Activated CD8-positive, alpha-beta memory T cell treated with anti-CD3 and anti-CD28 coated beads, Interleukin-2, amount 50 U/mL, for 4 hours (primary cell): ENCODE results near the gene ELK3.

Source experiments
- DNase-seq: peaks from one replicate; pipeline ENCODE4 v3.0.0-alpha.2; 2020

The ELK3 gene

DNA sequence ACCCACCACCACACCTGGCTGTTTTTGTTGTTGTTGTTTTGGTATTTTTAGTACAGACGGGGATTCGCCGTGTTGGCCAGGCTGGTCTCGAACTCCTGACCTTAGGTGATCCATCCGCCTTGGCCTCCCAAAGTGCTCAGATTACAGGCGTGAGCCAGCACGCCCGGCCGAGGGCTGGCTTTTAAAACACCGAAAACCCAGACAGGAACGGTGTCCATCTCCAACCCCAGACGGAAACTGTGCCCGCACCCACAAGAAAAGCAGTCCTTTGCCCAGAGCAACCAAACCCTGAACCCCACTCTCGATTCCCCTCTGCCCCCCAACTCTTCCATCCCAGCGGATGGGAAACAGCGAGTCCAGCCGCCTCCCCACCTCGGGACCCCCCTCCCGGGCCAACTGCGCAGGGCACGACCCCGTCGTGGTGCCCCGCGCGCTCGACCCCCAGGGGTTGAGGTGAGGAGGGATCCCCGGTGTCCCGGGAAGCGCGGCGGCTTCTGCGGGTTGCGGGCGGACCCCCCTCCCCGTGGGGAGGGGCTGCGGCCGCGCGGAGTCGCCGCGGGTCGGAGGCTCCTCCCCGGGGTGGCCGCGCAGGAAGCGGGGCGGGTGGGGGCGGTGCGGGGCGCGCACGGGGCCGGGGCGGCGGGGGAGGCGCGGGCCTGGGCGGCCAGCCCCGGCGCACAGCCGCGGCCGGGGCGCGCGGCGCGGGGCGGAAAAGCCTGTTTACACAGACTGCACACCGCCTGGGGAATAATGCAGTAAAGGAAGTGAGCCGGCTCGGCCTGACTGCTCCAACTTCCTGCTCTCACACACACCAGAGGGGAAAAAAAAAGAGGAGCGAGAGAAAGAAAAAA, at the start of gene ELK3:
Gene ELK3, plus strand, starts transcription at position 651 of the 851 bp plus-strand sequence.
- peak; percentile 57 for DNase-seq

GRCh38 chr12:96146747-96147146, 47.4 kb upstream of the ELK3 start:
- no peak for DNase-seq

- no peak for DNase-seq
Measured at GRCh38 chr12:96150442-96150841, 43.7 kb upstream of the ELK3 start.

DNA sequence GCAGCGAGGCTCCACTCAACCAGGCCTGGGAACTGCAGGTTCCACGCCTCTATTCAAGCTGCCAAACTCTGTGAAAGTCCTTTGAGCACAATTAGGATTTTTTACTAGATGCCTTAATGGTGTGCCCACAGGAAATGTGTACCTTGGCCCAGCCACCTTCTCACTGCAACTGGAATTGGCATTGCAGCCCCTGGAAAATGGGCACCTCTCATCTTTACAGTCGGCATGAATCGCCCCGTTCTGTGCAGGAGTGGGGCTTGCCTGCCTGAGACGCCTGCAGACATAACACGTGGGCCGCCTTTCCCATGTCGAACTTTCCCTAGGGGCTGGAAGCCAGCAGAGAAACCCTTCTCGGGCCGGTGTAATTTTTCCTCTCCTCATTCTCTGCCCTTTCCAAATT, 42.0 kb upstream of the ELK3 start:
- DNase-seq = no peak

GRCh38 chr12:96153131-96153725, 40.9 kb upstream of the ELK3 start:
- DNase-seq = no peak

DNA sequence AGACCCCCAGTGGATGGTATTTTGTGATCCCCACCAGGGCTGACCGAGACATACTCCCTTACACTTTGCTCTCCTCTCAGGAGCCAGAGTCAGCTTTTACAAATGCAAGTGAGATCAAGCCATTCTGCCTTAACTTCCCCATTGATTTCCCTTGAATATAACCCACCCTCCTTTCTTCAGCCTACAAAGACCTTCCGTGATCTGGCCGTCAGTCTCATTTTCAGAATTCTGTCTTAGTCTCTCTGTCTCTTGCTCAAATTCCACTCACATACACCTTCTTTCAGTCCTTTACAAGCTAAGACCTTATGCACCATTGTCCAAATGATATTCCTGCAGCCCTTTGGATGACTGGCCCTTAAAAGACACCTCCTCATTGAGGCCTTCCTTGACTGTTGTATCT, 39.0 kb upstream of the ELK3 start:
- DNase-seq = no peak

GRCh38 chr12:96155781-96156180, 38.4 kb upstream of the ELK3 start:
- no peak for DNase-seq

DNA sequence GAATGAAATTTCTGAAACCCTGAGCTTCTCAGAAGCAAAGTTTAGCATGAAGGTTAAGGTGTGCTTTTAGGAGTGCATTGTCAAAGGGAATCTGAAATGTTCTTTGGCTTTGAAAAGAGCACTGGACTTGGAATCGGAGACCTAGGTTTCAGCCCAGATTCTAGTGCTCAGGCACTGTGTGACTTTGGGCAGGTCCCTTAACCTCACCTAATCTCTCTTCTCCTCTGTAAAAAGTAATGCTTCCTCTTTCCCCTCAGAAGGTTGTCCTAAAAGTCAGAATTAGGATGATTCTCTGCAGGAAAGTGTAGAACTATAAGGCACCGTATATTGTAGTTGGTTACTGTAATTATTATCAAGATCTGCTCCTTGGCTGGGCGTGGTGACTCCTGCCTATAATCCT, 38.0 kb upstream of the ELK3 start:
- no peak for DNase-seq

- no peak for DNase-seq
Measured at GRCh38 chr12:96157427-96157826, 36.7 kb upstream of the ELK3 start.

DNA sequence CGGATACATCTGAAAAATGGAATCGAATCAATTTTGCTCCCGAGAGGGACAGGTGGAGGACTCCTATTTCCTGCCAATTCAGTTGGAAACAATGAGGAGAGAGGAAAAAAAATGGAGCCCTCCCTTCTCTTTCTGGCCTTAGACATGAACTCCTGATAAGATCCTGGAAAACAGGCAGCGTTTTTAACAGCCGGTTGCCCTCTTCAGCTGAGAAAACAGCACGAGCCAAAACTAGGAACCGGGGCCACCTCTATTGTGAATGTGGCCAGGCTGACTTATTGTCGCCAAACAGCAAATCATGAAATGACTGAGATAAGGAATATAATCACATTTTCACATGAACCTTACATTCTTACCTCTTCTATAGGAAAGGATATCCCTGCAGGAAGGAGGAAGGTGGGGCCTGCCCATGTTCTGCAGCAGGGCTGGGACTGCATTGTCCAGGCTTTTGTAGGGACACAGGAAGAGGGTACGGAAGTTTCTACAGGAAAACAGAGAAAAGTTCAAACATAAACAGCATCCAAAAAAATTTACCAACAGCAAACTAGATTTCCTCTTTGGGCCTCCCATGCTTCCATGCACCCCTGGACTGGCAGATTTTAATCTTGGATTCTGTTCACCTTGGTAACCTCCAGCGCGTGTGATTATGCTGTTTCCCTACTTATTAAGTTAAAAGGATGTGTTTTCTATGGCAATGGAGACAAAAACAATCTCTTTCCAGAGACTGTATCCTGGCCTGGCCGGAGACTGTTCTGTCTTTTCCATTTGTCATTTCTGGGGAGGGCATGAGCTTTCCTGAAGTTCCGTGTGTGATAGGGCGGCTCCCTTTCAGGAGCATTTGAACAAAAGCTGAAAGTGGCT, 29.0 kb upstream of the ELK3 start:
- no peak for DNase-seq

DNA sequence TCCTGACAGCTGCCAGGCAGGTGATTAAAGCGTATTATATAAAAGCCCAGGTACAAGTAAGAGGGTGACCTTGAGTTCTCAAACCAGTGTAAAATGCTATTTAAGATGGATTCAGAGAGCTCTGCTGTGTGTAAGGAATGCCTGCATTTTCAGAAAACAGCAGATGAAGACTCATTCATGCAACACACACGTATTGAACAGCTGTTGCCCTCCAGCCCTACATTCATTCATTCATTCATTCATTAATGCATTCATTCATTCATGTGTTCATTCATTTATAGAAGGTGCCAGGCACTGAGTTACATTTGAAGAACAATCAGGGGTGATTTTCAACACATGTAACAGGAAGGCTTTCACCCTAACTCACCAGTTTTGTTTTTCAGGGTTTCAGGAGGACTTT, 27.4 kb upstream of the ELK3 start:
- no peak for DNase-seq

GRCh38 chr12:96167492-96167891, 26.7 kb upstream of the ELK3 start:
- DNase-seq = no peak

- DNase-seq = no peak
Measured at GRCh38 chr12:96170328-96170727, 23.8 kb upstream of the ELK3 start.

DNA sequence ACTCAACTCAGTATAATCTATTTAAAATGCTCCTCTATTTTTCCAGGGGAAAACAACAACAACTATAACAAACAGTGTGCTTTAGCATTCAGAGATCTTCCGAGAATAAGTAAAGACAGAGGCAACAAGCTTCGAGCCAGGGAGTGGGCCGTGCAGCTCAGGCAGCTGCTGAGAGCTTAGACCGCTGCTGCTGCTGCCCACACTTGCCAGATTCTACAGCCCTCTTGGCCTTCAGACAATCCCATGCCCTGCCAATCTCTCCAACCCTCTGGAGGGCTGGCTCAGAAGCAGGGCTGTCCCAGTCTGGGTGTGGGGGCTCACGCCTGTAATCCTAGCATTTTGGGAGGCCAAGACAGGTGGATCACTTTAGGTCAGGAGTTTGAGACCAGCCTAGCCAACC, 23.4 kb upstream of the ELK3 start:
- DNase-seq = no peak

- DNase-seq = no peak
Measured at GRCh38 chr12:96171905-96172304, 22.3 kb upstream of the ELK3 start.

- no peak for DNase-seq
Measured at GRCh38 chr12:96172981-96173380, 21.2 kb upstream of the ELK3 start.

DNA sequence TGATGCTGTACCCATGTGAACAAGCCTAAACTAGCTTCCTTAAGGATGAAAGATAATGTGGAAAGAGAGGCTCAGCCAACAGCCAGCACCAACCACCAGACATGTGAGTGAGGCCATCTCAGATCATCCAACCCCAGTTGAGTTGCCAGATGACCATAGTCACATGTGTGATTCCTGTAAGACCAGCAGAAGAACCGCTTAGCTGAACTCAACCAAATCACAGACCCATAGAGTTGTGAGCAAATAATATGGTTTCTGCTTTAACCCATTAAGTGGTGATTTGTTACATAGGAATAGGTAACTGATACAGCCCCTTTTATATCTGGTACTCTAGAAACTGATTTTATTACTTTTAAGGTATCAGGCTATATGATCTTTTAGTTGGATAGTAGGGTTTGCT, 17.6 kb upstream of the ELK3 start:
- no peak for DNase-seq

GRCh38 chr12:96177013-96177412, 17.2 kb upstream of the ELK3 start:
- peak; percentile 47 for DNase-seq

DNA sequence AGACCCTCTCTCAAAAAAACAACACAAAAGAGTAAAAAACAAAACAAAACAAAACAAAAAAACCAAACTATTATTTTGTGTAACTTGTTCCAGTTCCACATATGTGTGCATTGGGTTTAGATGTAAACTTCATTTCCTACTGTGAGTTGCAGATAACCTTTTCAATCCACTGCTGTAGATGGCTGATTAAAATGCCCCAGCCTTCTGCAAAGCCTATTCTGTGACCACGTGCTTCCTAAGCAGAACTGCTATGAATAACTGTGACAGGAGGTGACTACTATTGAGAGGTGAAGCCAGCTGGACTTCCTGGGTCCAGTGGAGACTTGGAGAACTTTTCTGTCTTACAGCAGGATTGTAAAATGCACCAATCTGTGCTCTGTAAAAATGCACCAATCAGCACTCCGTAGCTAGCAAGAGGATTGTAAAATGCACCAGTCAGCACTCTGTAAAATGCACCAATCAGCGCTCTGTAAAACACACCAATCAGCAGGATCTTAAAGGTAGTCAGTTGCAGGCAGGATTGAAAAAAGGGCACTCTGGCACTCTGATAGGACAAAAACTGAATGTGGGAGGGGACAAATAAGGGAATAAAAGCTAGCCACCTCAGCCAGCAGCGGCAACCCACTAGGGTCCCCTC, 10.3 kb upstream of the ELK3 start:
- no peak for DNase-seq

GRCh38 chr12:96185914-96186313, 8.3 kb upstream of the ELK3 start:
- no peak for DNase-seq

DNA sequence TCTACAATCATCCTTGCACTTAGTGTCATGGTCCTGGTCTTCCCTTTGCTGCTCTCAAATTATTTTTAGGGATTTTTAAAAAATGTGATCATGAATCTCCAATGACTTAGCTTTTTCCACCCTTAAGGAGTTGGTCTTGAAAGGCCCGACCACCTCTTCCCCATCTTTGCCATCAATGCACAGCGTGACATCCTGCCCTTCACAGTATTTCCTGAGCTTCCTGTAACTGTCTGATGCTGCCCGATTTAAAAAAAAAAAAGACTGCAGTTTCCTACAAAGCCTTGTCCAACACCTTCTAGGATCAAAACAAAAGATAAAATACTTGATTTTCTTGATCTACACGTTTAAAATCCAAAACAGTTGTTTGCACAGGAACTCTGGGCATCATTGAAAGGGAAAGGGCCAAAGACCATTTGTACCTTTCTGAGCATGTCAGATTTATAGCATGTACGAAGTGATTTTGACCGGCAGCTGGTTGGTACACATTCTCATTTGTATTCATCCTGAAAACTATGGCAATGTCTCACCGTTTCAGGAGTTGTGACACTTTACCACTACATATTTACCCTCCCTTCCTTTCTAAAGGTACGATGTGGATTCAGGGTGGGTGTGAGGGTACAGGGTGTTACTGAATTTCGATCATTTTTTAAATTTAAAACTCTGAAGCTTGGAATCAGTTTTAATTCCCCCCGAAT, 7.4 kb upstream of the ELK3 start:
- DNase-seq = no peak

- no peak for DNase-seq
Measured at GRCh38 chr12:96187956-96188355, 6.2 kb upstream of the ELK3 start.

DNA sequence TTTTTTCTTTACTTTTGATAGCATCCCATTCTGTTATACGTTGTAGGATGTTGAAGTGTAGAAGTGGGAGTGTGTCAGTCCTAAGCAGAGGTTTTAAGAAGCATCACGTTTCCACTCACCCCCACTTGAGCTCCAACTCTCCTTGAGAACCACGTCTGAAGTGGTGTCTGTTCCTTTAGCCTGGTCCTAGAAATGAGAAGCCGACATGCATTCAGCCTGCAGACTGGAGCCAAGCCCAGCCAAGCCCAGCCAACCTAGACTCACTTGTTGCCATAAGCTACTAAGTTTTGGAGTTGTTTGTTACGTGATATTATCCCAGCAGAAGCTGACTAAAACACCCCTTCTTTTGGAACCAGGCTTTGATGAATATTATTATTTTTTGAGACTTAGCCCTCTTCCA, 4.4 kb upstream of the ELK3 start:
- no peak for DNase-seq
